ENCODE measurements around the gene WASF3.

- no peak for TF ChIP-seq CTCF (IDR thresholded peaks at IDR 0.05)
- no peak for TF ChIP-seq POLR2A (IDR thresholded peaks at IDR 0.05)
Measured at GRCh38 chr13:26540334-26540733, 17.1 kb upstream of the WASF3 start.
